Vagina (tissue), 2 donors: ENCODE data around the gene GRIK4.

Experiments
- CTCF ChIP-seq, 3 experiments: fragments of 450-650 bp in 2 of 3; fragments of 200-600 bp in 1 of 3; sonication (generic) in 1 of 3; IDR thresholded peaks; one replicate each; pipeline ENCODE4 v1.5.1; 2017 to 2019; ENCODE audit warnings: antibody characterized with exemption in 3 of 3, mild to moderate bottlenecking in 2 of 3, moderate library complexity in 2 of 3
- POLR2A ChIP-seq, 2 donors: fragments of 450-650 bp; IDR thresholded peaks; one replicate each; pipeline ENCODE4 v1.6.1; 2017; ENCODE audit warnings: antibody characterized with exemption in 2 of 2, mild to moderate bottlenecking in 2 of 2, moderate library complexity in 2 of 2

GRCh38 chr11:120858740-120859139, 347.2 kb downstream of the GRIK4 start:
- TF ChIP-seq CTCF (IDR thresholded peaks at IDR 0.05) (no peak), POLR2A (IDR thresholded peaks at IDR 0.05) (no peak)
